Fibroblast of lung (primary cell): ENCODE results near the gene ESRP2. TPM values are rescaled to one million over a fixed set of nuclear protein-coding genes. Genes with fewer than 3 reads are reported as not detected.

Experiments
- DNase-seq, 2 donors: peaks; one replicate each; pipeline versions ENCODE4 v3.0.0 to v3.0.0-alpha.2; 2010; ENCODE audit warnings: low read depth in 2 of 2
- H2AFZ ChIP-seq: 2 replicates; pipeline ENCODE4 v1.5.1; 2012; ENCODE audit warnings: low read length, control low read depth, inconsistent platforms
- H3K27ac ChIP-seq: 2 replicates; pipeline ENCODE4 v1.5.1; 2011; ENCODE audit warnings: low read length, control low read depth; ENCODE audit not compliant: insufficient read depth
- H3K27me3 ChIP-seq: 2 replicates; pipeline ENCODE4 v1.5.1; 2011; ENCODE audit warnings: mild to moderate bottlenecking, low read length; ENCODE audit not compliant: control insufficient read depth, insufficient read depth
- H3K36me3 ChIP-seq: 2 replicates; pipeline ENCODE4 v1.5.1; 2011; ENCODE audit warnings: low read length; ENCODE audit not compliant: control insufficient read depth, insufficient read depth
- H3K4me1 ChIP-seq: 2 replicates; pipeline ENCODE4 v1.5.1; 2011; ENCODE audit warnings: low read length; ENCODE audit not compliant: control insufficient read depth, insufficient read depth; ENCODE audit errors: extremely low read depth
- H3K4me2 ChIP-seq: 2 replicates; pipeline ENCODE4 v1.5.1; 2011; ENCODE audit warnings: low read length, control low read depth; ENCODE audit not compliant: insufficient read depth; ENCODE audit errors: extremely low read depth
- H3K4me3 ChIP-seq, 4 experiments: fragments of 200-600 bp in 1 of 4; sonication (generic) in 1 of 4; replicated peaks in 1 of 4; 2 replicates each; pipeline ENCODE4 v1.5.1; 2011 to 2016; ENCODE audit warnings: low read length in 4 of 4, low read depth in 3 of 4, mild to moderate bottlenecking in 3 of 4, control low read depth in 2 of 4, inconsistent platforms in 1 of 4, mixed read lengths in 1 of 4; ENCODE audit not compliant: insufficient read depth in 1 of 4; ENCODE audit errors: control extremely low read depth in 1 of 4
- H3K79me2 ChIP-seq: 2 replicates; pipeline ENCODE4 v1.5.1; 2012; ENCODE audit warnings: mild to moderate bottlenecking, low read length, inconsistent platforms; ENCODE audit not compliant: control insufficient read depth, insufficient read depth
- H3K9ac ChIP-seq: 2 replicates; pipeline ENCODE4 v1.5.1; 2011; ENCODE audit warnings: mild to moderate bottlenecking, low read length, control low read depth; ENCODE audit not compliant: insufficient read depth
- H3K9me3 ChIP-seq: 2 replicates; pipeline ENCODE4 v1.5.1; 2012; ENCODE audit warnings: low read depth, low read length; ENCODE audit not compliant: control insufficient read depth, insufficient read depth
- H4K20me1 ChIP-seq: 2 replicates; pipeline ENCODE4 v1.5.1; 2011; ENCODE audit warnings: low read length; ENCODE audit not compliant: control insufficient read depth, insufficient read depth; ENCODE audit errors: extremely low read depth
- EZH2 ChIP-seq: IDR thresholded peaks from 2 replicates; pipeline ENCODE4 v1.5.1; 2012; ENCODE audit warnings: low read length, control low read depth, mild to moderate bottlenecking; ENCODE audit errors: missing control alignments
- polyA plus RNA-seq, 2 donors: library from polyadenylated mRNA; depleted of rRNA in 1 of 2; stranded (reverse) in 1 of 2; unstranded in 1 of 2; fragments of >200 nt; gene quantifications; 2 replicates each; pipeline ENCODE4 v1.2.1, GENCODE V29; 2011 to 2012; ENCODE audit warnings: missing spikeins in 1 of 2
- total RNA-seq: library from RNA; depleted of rRNA; stranded (reverse); fragments of >200 nt; gene quantifications from 2 replicates; pipeline ENCODE4 v1.2.1, GENCODE V29; 2014
- TF ChIP-seq, protein P1 (sequence below), 2 donors: IDR thresholded peaks in 1 of 2; conservative IDR thresholded peaks in 1 of 2; 1 replicate in 1 of 2; 2 replicates in 1 of 2; pipeline ENCODE4 v1.5.1; 2011 to 2012; ENCODE audit warnings: low read length in 2 of 2, control low read depth in 1 of 2, inconsistent platforms in 1 of 2, low read depth in 1 of 2, mild to moderate bottlenecking in 1 of 2

Gene ESRP2
- total and polyA plus RNA-seq, 2 donors (not counting 1 experiment from before 2014, with no cell fraction given) = 0.08 to 0.17 TPM

DNA sequence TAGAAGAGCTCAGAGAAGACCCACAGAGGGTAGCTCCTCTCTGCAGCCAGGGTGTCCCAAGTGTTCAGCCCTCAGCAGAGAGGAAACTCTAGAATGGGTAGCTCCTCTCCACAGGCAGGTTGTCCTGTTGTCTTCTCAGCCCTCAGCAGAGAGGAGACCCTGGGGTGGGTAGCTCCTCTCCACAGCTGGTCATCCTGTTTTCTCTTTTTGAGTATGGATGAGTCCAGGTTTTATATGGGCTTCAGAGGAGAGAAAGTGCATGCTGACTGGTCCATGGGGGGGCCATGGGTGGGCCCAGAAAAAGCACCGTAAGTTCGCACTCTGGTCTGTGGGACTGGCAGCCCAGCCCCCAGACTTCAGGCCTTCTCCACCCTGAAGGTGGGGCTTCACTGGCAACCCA, 48.4 kb downstream of the ESRP2 start:
- no peaks in the 10 kb centered on the region for H4K20me1 ChIP-seq
- no peaks in the 10 kb centered on the region for H3K79me2 ChIP-seq
- no peak for TF ChIP-seq EZH2
- TF ChIP-seq, protein P1, sequence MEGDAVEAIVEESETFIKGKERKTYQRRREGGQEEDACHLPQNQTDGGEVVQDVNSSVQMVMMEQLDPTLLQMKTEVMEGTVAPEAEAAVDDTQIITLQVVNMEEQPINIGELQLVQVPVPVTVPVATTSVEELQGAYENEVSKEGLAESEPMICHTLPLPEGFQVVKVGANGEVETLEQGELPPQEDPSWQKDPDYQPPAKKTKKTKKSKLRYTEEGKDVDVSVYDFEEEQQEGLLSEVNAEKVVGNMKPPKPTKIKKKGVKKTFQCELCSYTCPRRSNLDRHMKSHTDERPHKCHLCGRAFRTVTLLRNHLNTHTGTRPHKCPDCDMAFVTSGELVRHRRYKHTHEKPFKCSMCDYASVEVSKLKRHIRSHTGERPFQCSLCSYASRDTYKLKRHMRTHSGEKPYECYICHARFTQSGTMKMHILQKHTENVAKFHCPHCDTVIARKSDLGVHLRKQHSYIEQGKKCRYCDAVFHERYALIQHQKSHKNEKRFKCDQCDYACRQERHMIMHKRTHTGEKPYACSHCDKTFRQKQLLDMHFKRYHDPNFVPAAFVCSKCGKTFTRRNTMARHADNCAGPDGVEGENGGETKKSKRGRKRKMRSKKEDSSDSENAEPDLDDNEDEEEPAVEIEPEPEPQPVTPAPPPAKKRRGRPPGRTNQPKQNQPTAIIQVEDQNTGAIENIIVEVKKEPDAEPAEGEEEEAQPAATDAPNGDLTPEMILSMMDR (conservative IDR thresholded peaks at IDR 0.05 in 1 of 2, IDR thresholded peaks at IDR 0.05 in 1 of 2; ENCODE audit: low read depth in 1 of 2, low read length in 2 of 2) = no peak
- H3K36me3 ChIP-seq = no peaks in the 10 kb centered on the region
- H3K9ac ChIP-seq = no peak overlapping the region
- H3K27ac ChIP-seq = no peak overlapping the region
- no peaks in the 10 kb centered on the region for H3K9me3 ChIP-seq
- H3K4me1 ChIP-seq = no peaks in the 10 kb centered on the region
- H3K4me2 ChIP-seq = no peak overlapping the region
- H2AFZ ChIP-seq = no peak overlapping the region
- H3K4me3 ChIP-seq = no peak overlapping the region
- H3K27me3 ChIP-seq = no peaks in the 10 kb centered on the region
- DNase-seq = no peak

DNA sequence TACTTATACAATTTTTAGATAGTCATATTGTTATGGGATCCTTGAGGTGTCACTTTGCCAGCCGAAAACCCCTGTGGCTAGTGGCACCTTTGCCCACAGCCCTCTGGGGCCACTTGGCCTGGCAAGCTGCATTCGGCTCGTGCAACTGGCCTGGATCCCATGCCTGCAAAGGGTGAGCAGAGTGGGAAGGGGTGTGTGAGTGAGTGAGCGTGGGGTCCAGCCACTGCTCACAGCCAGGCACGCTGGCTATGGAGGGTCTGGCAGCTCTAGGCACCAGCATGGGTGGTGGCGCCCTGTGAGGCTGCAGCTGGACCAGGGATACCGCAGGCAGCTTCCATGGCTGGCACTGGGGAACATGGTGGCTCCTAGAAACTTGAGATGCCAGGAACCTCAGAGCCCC, 49.0 kb downstream of the ESRP2 start:
- H3K4me1 ChIP-seq = no peaks in the 10 kb centered on the region
- H2AFZ ChIP-seq = no peak overlapping the region
- no peaks in the 10 kb centered on the region for H3K9me3 ChIP-seq
- no peak for DNase-seq
- no peak overlapping the region for H3K4me3 ChIP-seq
- no peak overlapping the region for H3K9ac ChIP-seq
- H3K27ac ChIP-seq = no peak overlapping the region
- no peaks in the 10 kb centered on the region for H3K27me3 ChIP-seq
- H3K79me2 ChIP-seq = no peaks in the 10 kb centered on the region
- no peak for TF ChIP-seq EZH2
- no peak overlapping the region for H3K4me2 ChIP-seq
- H3K36me3 ChIP-seq = no peaks in the 10 kb centered on the region
- no peaks in the 10 kb centered on the region for H4K20me1 ChIP-seq

DNA sequence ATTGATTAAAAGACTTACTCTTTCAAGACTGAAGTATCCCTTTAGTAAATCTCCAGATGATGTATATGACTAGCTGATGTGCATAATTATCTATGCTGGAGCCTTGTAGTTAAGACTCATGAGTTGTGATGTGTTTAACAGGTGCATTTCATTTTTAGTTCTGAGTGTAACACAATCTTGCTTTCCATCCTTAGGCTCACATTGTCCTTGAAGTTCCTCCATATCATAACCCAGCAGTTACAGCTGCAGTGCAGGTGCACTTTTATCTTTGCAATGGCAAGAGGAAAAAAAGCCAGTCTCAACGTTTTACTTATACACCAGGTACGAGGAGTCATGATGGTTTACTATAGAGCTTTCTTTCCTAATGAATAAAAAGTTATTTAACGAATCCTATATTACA, 52.9 kb downstream of the ESRP2 start:
- H3K27me3 ChIP-seq = no peaks in the 10 kb centered on the region
- no peak overlapping the region for H3K4me3 ChIP-seq
- H3K4me1 ChIP-seq = no peaks in the 10 kb centered on the region
- no peak overlapping the region for H2AFZ ChIP-seq
- no peaks in the 10 kb centered on the region for H3K9me3 ChIP-seq
- no peak overlapping the region for H3K9ac ChIP-seq
- no peaks in the 10 kb centered on the region for H3K36me3 ChIP-seq
- no peak overlapping the region for H3K4me2 ChIP-seq
- no peak for DNase-seq
- no peaks in the 10 kb centered on the region for H3K79me2 ChIP-seq
- no peak overlapping the region for H3K27ac ChIP-seq
- no peaks in the 10 kb centered on the region for H4K20me1 ChIP-seq
- no peak for TF ChIP-seq EZH2
- TF ChIP-seq, protein P1 (conservative IDR thresholded peaks at IDR 0.05 in 1 of 2, IDR thresholded peaks at IDR 0.05 in 1 of 2; ENCODE audit: low read depth in 1 of 2, low read length in 2 of 2) = no peak
